Keratinocyte (primary cell): ENCODE results near the gene CDC42EP3. TPM values are rescaled to one million over a fixed set of nuclear protein-coding genes. Genes with fewer than 3 reads are reported as not detected.

Experiments
- DNase-seq: peaks from one replicate; pipeline ENCODE4 v3.0.0-alpha.2; 2011; ENCODE audit warnings: low read depth, missing footprints, low spot score
- FAIRE-seq: peaks from 2 replicates; lab custom pipeline; 2011; peaks lifted over from hg19 to GRCh38; lab: Jason Lieb, UNC
- H2AFZ ChIP-seq: 2 replicates; pipeline ENCODE4 v1.6.0; 2012; ENCODE audit warnings: low read length, control low read depth, inconsistent platforms; ENCODE audit not compliant: control insufficient read depth
- H3K27ac ChIP-seq: 2 replicates; pipeline ENCODE4 v1.5.1; 2011; ENCODE audit warnings: low read length; ENCODE audit not compliant: control insufficient read depth, insufficient read depth
- H3K27me3 ChIP-seq: 3 replicates; pipeline ENCODE4 v1.6.0; 2011; ENCODE audit warnings: low read length; ENCODE audit not compliant: control insufficient read depth, insufficient read depth; ENCODE audit errors: extremely low read depth
- H3K36me3 ChIP-seq, 2 experiments: 2 replicates in 1 of 2; 3 replicates in 1 of 2; pipeline ENCODE4 v1.5.1; 2011; ENCODE audit warnings: low read length in 2 of 2, mild to moderate bottlenecking in 1 of 2; ENCODE audit not compliant: control insufficient read depth in 2 of 2, insufficient read depth in 2 of 2; ENCODE audit errors: extremely low read depth in 1 of 2
- H3K4me1 ChIP-seq: 3 replicates; pipeline ENCODE4 v1.5.1; 2011; ENCODE audit warnings: low read length; ENCODE audit not compliant: control insufficient read depth, insufficient read depth; ENCODE audit errors: extremely low read depth
- H3K4me2 ChIP-seq: 3 replicates; pipeline ENCODE4 v1.6.0; 2011; ENCODE audit warnings: low read depth, low read length; ENCODE audit not compliant: control insufficient read depth, insufficient read depth; ENCODE audit errors: extremely low read depth
- H3K4me3 ChIP-seq, 3 experiments: fragments of 200-600 bp in 1 of 3; sonication (generic) in 1 of 3; 2 replicates in 2 of 3; 3 replicates in 1 of 3; pipeline ENCODE4 v1.5.1; 2011 to 2016; ENCODE audit warnings: low read length in 3 of 3, mild to moderate bottlenecking in 3 of 3, control low read depth in 2 of 3, inconsistent platforms in 1 of 3, low read depth in 1 of 3, mixed read lengths in 1 of 3, mixed run types in 1 of 3, moderate library complexity in 1 of 3; ENCODE audit not compliant: control insufficient read depth in 2 of 3, insufficient read depth in 2 of 3; ENCODE audit errors: extremely low read depth in 1 of 3
- H3K79me2 ChIP-seq: 2 replicates; pipeline ENCODE4 v1.6.0; 2012; ENCODE audit warnings: low read length; ENCODE audit not compliant: control insufficient read depth, insufficient read depth
- H3K9ac ChIP-seq: 3 replicates; pipeline ENCODE4 v1.6.0; 2011; ENCODE audit warnings: low read length; ENCODE audit not compliant: control insufficient read depth, insufficient read depth; ENCODE audit errors: extremely low read depth
- H3K9me1 ChIP-seq: 3 replicates; pipeline ENCODE4 v1.6.0; 2011; ENCODE audit warnings: low read length; ENCODE audit not compliant: control insufficient read depth, insufficient read depth; ENCODE audit errors: extremely low read depth
- H3K9me3 ChIP-seq: 2 replicates; pipeline ENCODE4 v1.5.1; 2012; ENCODE audit warnings: low read depth, low read length; ENCODE audit not compliant: control insufficient read depth
- H4K20me1 ChIP-seq: 3 replicates; pipeline ENCODE4 v1.6.0; 2011; ENCODE audit warnings: low read length; ENCODE audit not compliant: control insufficient read depth, insufficient read depth; ENCODE audit errors: extremely low read depth
- EZH2 ChIP-seq: IDR thresholded peaks from one replicate; pipeline ENCODE4 v1.6.1; 2012; ENCODE audit warnings: inconsistent platforms, mild to moderate bottlenecking, low read length, moderate library complexity
- dilution Hi-C: fragments of 300-500 bp; cut with MboI; formaldehyde crosslinking; loops from one replicate; pipeline ENCODE4 v1.7.0; 2020; ENCODE audit warnings: low sequenced_read_pairs; ENCODE audit not compliant: extremely low pct_ligation_motif_present
- polyA plus RNA-seq, 5 experiments: library from polyadenylated mRNA; depleted of rRNA in 3 of 5; stranded (reverse) in 3 of 5; stranded (forward) in 1 of 5; unstranded in 1 of 5; fragments of >200 nt; gene quantifications; 1 replicate in 1 of 5; 2 replicates in 3 of 5; 3 replicates in 1 of 5; pipeline versions ENCODE4 v1.2.1 to v1.2.3, GENCODE V29; 2011 to 2012; ENCODE audit warnings: missing spikeins in 2 of 5, low read depth in 1 of 5, low replicate concordance in 1 of 5
- TF ChIP-seq, protein P1 (sequence below), 3 experiments: IDR thresholded peaks in 1 of 3; conservative IDR thresholded peaks in 1 of 3; optimal IDR thresholded peaks in 1 of 3; 2 replicates in 2 of 3; 3 replicates in 1 of 3; pipeline versions ENCODE3 to v1.5.1; 2011; ENCODE audit warnings: low read length in 3 of 3, mild to moderate bottlenecking in 3 of 3, moderate library complexity in 2 of 3, control low read depth in 1 of 3, inconsistent platforms in 1 of 3; ENCODE audit not compliant: insufficient read depth in 2 of 3; ENCODE audit errors: extremely low read depth in 1 of 3

CDC42EP3 gene
- polyA plus RNA-seq, 1 donor (not counting 4 experiments of a cell fraction or from before 2014, with no cell fraction given): 34.6 TPM

- dilution Hi-C loops: no loop called here
- Histone ChIP-seq H3K27me3 (no peaks in the 10 kb centered on the region), H2AFZ (no peak overlapping the region), H3K4me2 (no peak overlapping the region), H3K79me2 (peaks cover 90% of the 10 kb centered on the region), H3K4me1 (peaks cover 57% of the 10 kb centered on the region), H3K9me1 (peaks cover 3% of the 10 kb centered on the region), H3K9me3 (no peaks in the 10 kb centered on the region), H4K20me1 (no peaks in the 10 kb centered on the region), H3K4me3 (no peak overlapping the region), H3K27ac (peak overlapping the region; percentile 9), H3K36me3 (peaks cover 0 to 12% of the 10 kb centered on the region in 2 experiments), H3K9ac (no peak overlapping the region)
- DNase-seq: no peak
- no peak for FAIRE-seq
- TF ChIP-seq, protein P1, sequence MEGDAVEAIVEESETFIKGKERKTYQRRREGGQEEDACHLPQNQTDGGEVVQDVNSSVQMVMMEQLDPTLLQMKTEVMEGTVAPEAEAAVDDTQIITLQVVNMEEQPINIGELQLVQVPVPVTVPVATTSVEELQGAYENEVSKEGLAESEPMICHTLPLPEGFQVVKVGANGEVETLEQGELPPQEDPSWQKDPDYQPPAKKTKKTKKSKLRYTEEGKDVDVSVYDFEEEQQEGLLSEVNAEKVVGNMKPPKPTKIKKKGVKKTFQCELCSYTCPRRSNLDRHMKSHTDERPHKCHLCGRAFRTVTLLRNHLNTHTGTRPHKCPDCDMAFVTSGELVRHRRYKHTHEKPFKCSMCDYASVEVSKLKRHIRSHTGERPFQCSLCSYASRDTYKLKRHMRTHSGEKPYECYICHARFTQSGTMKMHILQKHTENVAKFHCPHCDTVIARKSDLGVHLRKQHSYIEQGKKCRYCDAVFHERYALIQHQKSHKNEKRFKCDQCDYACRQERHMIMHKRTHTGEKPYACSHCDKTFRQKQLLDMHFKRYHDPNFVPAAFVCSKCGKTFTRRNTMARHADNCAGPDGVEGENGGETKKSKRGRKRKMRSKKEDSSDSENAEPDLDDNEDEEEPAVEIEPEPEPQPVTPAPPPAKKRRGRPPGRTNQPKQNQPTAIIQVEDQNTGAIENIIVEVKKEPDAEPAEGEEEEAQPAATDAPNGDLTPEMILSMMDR (optimal IDR thresholded peaks at IDR 0.05 in 1 of 3, IDR thresholded peaks at IDR 0.05 in 1 of 3, conservative IDR thresholded peaks at IDR 0.05 in 1 of 3; ENCODE audit: extremely low read depth in 1 of 3, insufficient read depth in 2 of 3, low read length in 3 of 3): no peak
- no peak for TF ChIP-seq EZH2
Observed at GRCh38 chr2:37656512-37657423, 14.7 kb downstream of the CDC42EP3 start.

GRCh38 chr2:37654932-37655841 is 16.3 kb downstream of the CDC42EP3 start:
- peaks cover 3% of the 10 kb centered on the region for H4K20me1 ChIP-seq
- peak overlapping the region; percentile 74 for H3K4me2 ChIP-seq
- peaks cover 3 to 15% of the 10 kb centered on the region in 2 experiments for H3K36me3 ChIP-seq
- dilution Hi-C loops: no loop called here
- H3K9ac ChIP-seq: no peak overlapping the region
- H3K27me3 ChIP-seq: no peaks in the 10 kb centered on the region
- H3K27ac ChIP-seq: peak overlapping the region; percentile 84
- H3K4me1 ChIP-seq: peaks cover 63% of the 10 kb centered on the region
- peak overlapping the region in 2 of 3 experiments; percentile 12 to 14 for H3K4me3 ChIP-seq
- peaks cover 6% of the 10 kb centered on the region for H3K9me1 ChIP-seq
- peaks cover 91% of the 10 kb centered on the region for H3K79me2 ChIP-seq
- no peaks in the 10 kb centered on the region for H3K9me3 ChIP-seq
- FAIRE-seq (peak; percentile 83), DNase-seq (no peak)
- TF ChIP-seq, protein P1 (optimal IDR thresholded peaks at IDR 0.05 in 1 of 3, IDR thresholded peaks at IDR 0.05 in 1 of 3, conservative IDR thresholded peaks at IDR 0.05 in 1 of 3; ENCODE audit: extremely low read depth in 1 of 3, insufficient read depth in 2 of 3, low read length in 3 of 3): no peak
- no peak for TF ChIP-seq EZH2
- H2AFZ ChIP-seq: no peak overlapping the region
